ENCODE measurements around the gene PCGF3.
"Not testable (repeated sequence)": the region's sequence is repeated elsewhere in the genome, so short reads cannot be mapped to it uniquely, and the experiment has no call there.

PCGF3 gene

GRCh38 chr4:742742-743311, 37.2 kb downstream of the PCGF3 start:
- DNase-seq: no peak

- DNase-seq: no peak
These were observed 38.0 kb downstream of the PCGF3 start for GRCh38 chr4:743463-744211.

GRCh38 chr4:744212-744841, 38.7 kb downstream of the PCGF3 start:
- DNase-seq: no peak

GRCh38 chr4:747546-748170, 42.0 kb downstream of the PCGF3 start:
- no peak for DNase-seq

- DNase-seq: no peak
These were observed 42.8 kb downstream of the PCGF3 start for GRCh38 chr4:748461-748860.

- DNase-seq: no peak
These were observed 44.4 kb downstream of the PCGF3 start for GRCh38 chr4:749698-750666.

GRCh38 chr4:751676-752075, 46.0 kb downstream of the PCGF3 start:
- peak; percentile 8 for DNase-seq

GRCh38 chr4:752196-752861, 46.7 kb downstream of the PCGF3 start:
- peak; percentile 17 for DNase-seq

- DNase-seq: not testable (repeated sequence)
These were observed 47.6 kb downstream of the PCGF3 start for GRCh38 chr4:753186-753585.

GRCh38 chr4:754221-755120, 48.8 kb downstream of the PCGF3 start:
- no peak for DNase-seq

GRCh38 chr4:757111-757510, 51.5 kb downstream of the PCGF3 start:
- no peak for DNase-seq

- DNase-seq: not testable (repeated sequence)
These were observed 54.2 kb downstream of the PCGF3 start for GRCh38 chr4:759810-760209.

- DNase-seq: no peak
These were observed 55.0 kb downstream of the PCGF3 start for GRCh38 chr4:760616-761015.

GRCh38 chr4:761086-761485, 55.5 kb downstream of the PCGF3 start:
- DNase-seq: no peak

- no peak for DNase-seq
These were observed 56.1 kb downstream of the PCGF3 start for GRCh38 chr4:761739-762138.

GRCh38 chr4:762211-763190, 56.9 kb downstream of the PCGF3 start:
- DNase-seq: no peak

GRCh38 chr4:763191-763810, 57.7 kb downstream of the PCGF3 start:
- no peak for DNase-seq

GRCh38 chr4:763922-764321, 58.3 kb downstream of the PCGF3 start:
- DNase-seq: no peak
